CD4-positive, CD25-positive, alpha-beta regulatory T cell (primary cell): ENCODE results near the gene GALNS. TPM values are rescaled to one million over a fixed set of nuclear protein-coding genes. Genes with fewer than 3 reads are reported as not detected.

Experiments
- ATAC-seq, 2 donors: fragments of 150-1000 bp; cut with Tn5 transposase; one replicate each; pipeline ENCODE4 v1.10.0; 2021; ENCODE audit warnings: low read depth in 2 of 2, moderate number of reproducible peaks in 2 of 2, moderate library complexity in 1 of 2
- DNase-seq, 3 donors: peaks; one replicate each; pipeline versions ENCODE4 v3.0.0 to v3.0.0-alpha.2; 2012 to 2022; ENCODE audit warnings: mixed read lengths in 1 of 3
- H3K27ac ChIP-seq: one replicate; pipeline ENCODE4 v1.7.0; 2013; ENCODE audit warnings: mild to moderate bottlenecking, low read length; ENCODE audit not compliant: insufficient read depth, poor library complexity, severe bottlenecking
- H3K27me3 ChIP-seq: one replicate; pipeline ENCODE4 v1.7.0; 2013; ENCODE audit warnings: low read length; ENCODE audit not compliant: control insufficient read depth, insufficient read depth
- H3K36me3 ChIP-seq: one replicate; pipeline ENCODE4 v1.7.0; 2013; ENCODE audit warnings: mild to moderate bottlenecking, low read length, moderate library complexity; ENCODE audit not compliant: control insufficient read depth, insufficient read depth
- H3K4me1 ChIP-seq: 2 replicates; pipeline ENCODE4 v1.7.0; 2013; ENCODE audit warnings: mild to moderate bottlenecking, low read length; ENCODE audit not compliant: insufficient read depth, control insufficient read depth, poor library complexity, severe bottlenecking
- H3K4me3 ChIP-seq: one replicate; pipeline ENCODE4 v1.7.0; 2013; ENCODE audit warnings: low read depth, mild to moderate bottlenecking, low read length, moderate library complexity
- H3K9me3 ChIP-seq, 2 experiments: 1 replicate in 1 of 2; 2 replicates in 1 of 2; pipeline ENCODE4 v1.7.0; 2013; ENCODE audit warnings: low read length in 2 of 2, mild to moderate bottlenecking in 1 of 2, moderate library complexity in 1 of 2; ENCODE audit not compliant: control insufficient read depth in 2 of 2
- H3K27ac Mint-ChIP-seq, 3 donors: one replicate each; pipeline ENCODE4 v1.8.0; 2020 to 2022; ENCODE audit warnings: mild to moderate bottlenecking in 3 of 3, mixed read lengths in 3 of 3, moderate library complexity in 2 of 3
- H3K27me3 Mint-ChIP-seq: one replicate; pipeline ENCODE4 v1.8.0; 2022; ENCODE audit warnings: mild to moderate bottlenecking, mixed read lengths
- H3K36me3 Mint-ChIP-seq: one replicate; pipeline ENCODE4 v1.8.0; 2020; ENCODE audit warnings: mixed read lengths
- H3K4me1 Mint-ChIP-seq, 4 donors: one replicate each; pipeline ENCODE4 v1.8.0; 2020 to 2022; ENCODE audit warnings: mixed read lengths in 4 of 4, mild to moderate bottlenecking in 1 of 4
- H3K4me3 Mint-ChIP-seq, 4 donors: one replicate each; pipeline ENCODE4 v1.8.0; 2020 to 2022; ENCODE audit warnings: mild to moderate bottlenecking in 4 of 4, mixed read lengths in 4 of 4, moderate library complexity in 3 of 4
- H3K9me3 Mint-ChIP-seq, 7 donors: one replicate each; pipeline ENCODE4 v1.8.0; 2020 to 2022; ENCODE audit warnings: mixed read lengths in 7 of 7, mild to moderate bottlenecking in 3 of 7, moderate library complexity in 2 of 7
- polyA plus RNA-seq, 4 donors: library from polyadenylated mRNA; unstranded; fragments of 300-500 nt; fragmentation: Illumina TruSeq; gene quantifications; one replicate each; pipeline ENCODE4 v1.2.3, GENCODE V29; 2021
- total RNA-seq: library from RNA; stranded (reverse); gene quantifications from one replicate; pipeline ENCODE4 v1.2.3, GENCODE V29; 2022

Gene GALNS
- total and polyA plus RNA-seq, 5 donors from 2014 or later: 8.1 to 63.1 (median 12.5) TPM

DNA sequence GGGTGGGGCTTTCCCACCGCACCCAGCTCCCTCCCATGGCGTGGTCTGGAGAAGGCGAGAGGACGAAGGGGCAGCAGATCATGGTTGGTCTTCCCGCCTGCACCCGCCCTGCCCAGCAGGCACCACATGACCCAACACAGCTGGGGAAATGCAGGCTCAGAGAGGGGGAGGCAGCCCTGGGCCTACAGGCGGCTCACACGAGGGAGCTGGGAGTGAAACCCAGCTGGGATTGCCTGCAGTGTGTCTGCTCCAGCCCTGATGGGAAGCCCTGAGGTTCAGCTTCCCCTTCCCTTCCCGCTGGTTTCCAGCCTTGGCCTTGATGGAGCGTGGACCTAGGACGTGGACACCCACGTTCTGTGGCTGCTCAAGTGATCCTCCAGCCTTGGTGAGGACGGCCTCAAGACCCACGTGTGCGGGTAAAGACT lies 29.7 kb upstream of the GALNS start:
- H3K4me3 ChIP-seq: no peak overlapping the region
- Mint-ChIP-seq H3K36me3 (no peaks in the 10 kb centered on the region), H3K9me3 (no peaks in the 10 kb centered on the region), H3K27me3 (no peaks in the 10 kb centered on the region), H3K27ac (no peak overlapping the region), H3K4me3 (no peak overlapping the region), H3K4me1 (peaks cover 0 to 3% (median under 1%) of the 10 kb centered on the region in 4 donors)
- no peaks in the 10 kb centered on the region for H3K9me3 ChIP-seq
- no peaks in the 10 kb centered on the region for H3K27me3 ChIP-seq
- no peaks in the 10 kb centered on the region for H3K36me3 ChIP-seq
- no peak overlapping the region for H3K27ac ChIP-seq
- H3K4me1 ChIP-seq: no peaks in the 10 kb centered on the region
- DNase-seq: no peak
- ATAC-seq: no peak

DNA sequence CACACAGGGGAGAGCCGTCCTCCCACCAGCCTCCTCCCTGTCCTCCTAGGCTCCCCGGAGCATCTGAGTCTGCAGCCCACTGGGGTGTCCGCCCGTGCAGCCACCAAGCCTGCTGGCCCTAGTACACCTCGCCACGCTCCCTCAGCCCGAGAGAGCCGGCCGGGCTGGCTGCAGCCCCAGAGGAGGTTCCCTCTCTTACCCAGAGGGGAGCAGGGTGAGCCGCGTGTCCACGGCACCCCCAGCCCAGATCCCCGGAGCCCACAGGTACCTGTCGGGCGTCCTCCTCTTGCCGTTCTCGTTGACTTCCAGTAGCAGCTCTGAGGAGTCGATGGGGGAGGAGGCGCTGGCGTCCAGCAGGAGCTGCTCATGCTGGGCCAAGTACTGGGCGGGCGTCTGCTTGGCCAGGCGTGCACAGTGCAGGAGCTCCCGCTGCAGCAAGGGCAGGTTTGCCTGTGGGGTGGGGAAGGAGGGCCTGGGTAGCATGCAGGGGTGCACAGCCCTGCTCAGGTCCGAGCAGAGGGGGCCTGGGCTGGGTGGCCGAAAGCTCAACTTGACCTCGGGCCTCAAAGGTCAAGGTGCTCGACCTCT lies 29.0 kb upstream of the GALNS start:
- no peak overlapping the region for H3K4me3 Mint-ChIP-seq
- H3K27me3 Mint-ChIP-seq: no peaks in the 10 kb centered on the region
- Histone ChIP-seq H3K27me3 (no peaks in the 10 kb centered on the region), H3K9me3 (no peaks in the 10 kb centered on the region), H3K4me3 (no peak overlapping the region), H3K4me1 (no peaks in the 10 kb centered on the region), H3K36me3 (no peaks in the 10 kb centered on the region), H3K27ac (no peak overlapping the region)
- no peak overlapping the region for H3K27ac Mint-ChIP-seq
- H3K9me3 Mint-ChIP-seq: no peaks in the 10 kb centered on the region
- H3K36me3 Mint-ChIP-seq: no peaks in the 10 kb centered on the region
- DNase-seq (no peak), ATAC-seq (no peak)
- peaks cover 0 to 3% (median under 1%) of the 10 kb centered on the region in 4 donors for H3K4me1 Mint-ChIP-seq

DNA sequence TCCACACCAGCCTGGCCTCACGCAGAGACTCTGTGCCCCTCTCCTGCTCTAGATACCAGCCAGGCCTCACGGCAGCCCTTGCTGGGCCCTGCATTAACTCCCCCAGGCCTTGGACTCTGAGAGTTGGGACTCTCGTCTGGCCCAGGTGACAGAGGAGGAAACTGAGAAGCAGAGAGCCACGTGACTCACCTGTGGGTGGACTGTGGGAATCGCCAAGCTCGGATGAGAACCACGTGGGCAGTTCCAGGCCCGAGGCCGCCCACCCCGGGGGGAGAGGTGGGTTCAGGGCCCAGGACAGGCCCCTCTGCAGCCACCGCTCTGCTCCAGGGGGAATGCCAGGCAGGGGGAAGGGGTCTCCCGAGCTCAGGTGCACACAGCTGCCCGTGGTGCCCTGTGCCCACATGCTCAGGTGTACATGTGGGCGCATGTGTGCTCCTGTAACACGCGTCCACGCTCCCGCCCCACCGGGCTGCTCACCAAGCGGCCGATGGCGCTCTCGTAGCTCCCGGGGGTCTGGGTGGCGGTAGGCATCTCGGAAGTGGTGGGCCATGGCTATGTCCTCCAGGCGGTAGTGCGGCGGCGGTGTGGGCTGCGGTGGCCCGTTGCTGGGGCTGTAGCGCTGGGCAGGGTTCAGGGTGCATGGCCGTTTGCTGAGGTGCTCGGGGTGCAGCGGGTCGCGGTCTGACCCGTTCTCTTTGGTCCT lies 28.0 kb upstream of the GALNS start:
- no peak overlapping the region for H3K27ac ChIP-seq
- no peaks in the 10 kb centered on the region for H3K4me1 ChIP-seq
- H3K27ac Mint-ChIP-seq: no peak overlapping the region
- no peaks in the 10 kb centered on the region for H3K36me3 Mint-ChIP-seq
- no peak overlapping the region for H3K4me3 Mint-ChIP-seq
- H3K9me3 Mint-ChIP-seq: no peaks in the 10 kb centered on the region
- DNase-seq (no peak), ATAC-seq (no peak)
- no peaks in the 10 kb centered on the region for H3K36me3 ChIP-seq
- H3K4me3 ChIP-seq: no peak overlapping the region
- no peaks in the 10 kb centered on the region for H3K27me3 Mint-ChIP-seq
- peaks cover 0 to 3% (median under 1%) of the 10 kb centered on the region in 4 donors for H3K4me1 Mint-ChIP-seq
- H3K27me3 ChIP-seq: no peaks in the 10 kb centered on the region
- no peaks in the 10 kb centered on the region for H3K9me3 ChIP-seq

DNA sequence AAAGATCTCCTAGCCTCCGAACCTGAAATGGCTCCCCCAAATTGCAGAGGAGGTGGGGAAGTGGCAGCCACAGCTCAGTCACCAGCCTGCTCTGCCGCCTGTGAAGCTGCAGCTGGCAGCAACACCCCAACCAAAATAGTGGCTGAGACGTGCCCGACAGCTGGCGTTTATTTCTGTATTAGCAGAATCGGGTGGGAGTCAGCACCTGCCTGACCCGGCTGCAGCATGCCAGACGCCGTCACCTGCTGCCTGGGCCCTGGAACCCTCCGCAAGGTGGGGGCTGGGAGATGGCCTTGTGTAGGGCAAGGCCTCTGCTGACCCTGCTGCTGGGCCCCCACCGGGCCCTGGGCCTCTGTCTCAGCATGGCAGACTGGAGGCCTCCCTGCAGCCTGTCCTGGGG lies 27.2 kb upstream of the GALNS start:
- Mint-ChIP-seq H3K36me3 (no peaks in the 10 kb centered on the region), H3K27me3 (no peaks in the 10 kb centered on the region), H3K4me3 (no peak overlapping the region), H3K4me1 (peaks cover 0 to 3% (median under 1%) of the 10 kb centered on the region in 4 donors), H3K9me3 (no peaks in the 10 kb centered on the region), H3K27ac (no peak overlapping the region)
- no peak overlapping the region for H3K4me3 ChIP-seq
- no peaks in the 10 kb centered on the region for H3K36me3 ChIP-seq
- no peaks in the 10 kb centered on the region for H3K4me1 ChIP-seq
- no peak for ATAC-seq
- H3K27me3 ChIP-seq: no peaks in the 10 kb centered on the region
- no peak for DNase-seq
- H3K27ac ChIP-seq: no peak overlapping the region
- no peaks in the 10 kb centered on the region for H3K9me3 ChIP-seq

DNA sequence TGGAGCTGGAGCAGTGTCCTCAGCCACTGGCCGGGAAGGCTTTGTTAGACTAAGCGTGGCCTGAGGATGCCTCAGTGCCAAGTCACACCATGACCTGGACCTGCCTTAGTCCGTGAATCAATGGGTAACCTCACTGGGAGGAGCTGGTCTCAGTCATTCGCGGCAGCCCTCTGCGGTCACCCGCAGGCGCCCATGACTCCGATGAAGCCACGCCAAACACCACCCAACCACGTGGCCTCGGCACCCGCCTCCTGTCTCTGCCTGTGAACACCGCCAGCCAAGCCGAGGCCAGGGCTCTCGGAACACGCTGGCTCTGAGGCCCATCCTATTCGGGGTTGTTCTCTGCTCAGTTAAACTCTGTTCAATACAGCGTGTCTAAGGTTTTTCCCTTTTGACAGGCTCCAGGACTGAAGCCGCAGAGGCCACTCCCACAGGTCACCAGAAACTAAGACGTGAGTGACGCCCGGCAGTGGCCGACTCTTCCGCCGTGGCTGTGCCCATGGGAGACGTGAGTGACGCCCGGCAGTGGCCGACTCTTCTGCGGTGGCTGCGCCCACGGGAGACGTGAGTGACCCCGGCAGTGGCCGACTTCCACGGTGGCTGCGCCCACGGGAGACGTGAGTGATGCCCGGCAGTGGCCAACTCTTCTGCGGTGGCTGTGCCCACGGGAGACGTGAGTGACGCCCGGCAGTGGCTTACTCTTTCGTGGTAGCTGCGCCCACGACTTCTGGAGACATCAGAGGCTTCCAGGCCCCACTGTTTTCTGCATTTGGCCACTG lies 26.6 kb upstream of the GALNS start:
- Histone ChIP-seq H3K4me3 (no peak overlapping the region), H3K9me3 (no peaks in the 10 kb centered on the region), H3K4me1 (no peaks in the 10 kb centered on the region), H3K36me3 (no peaks in the 10 kb centered on the region), H3K27me3 (no peaks in the 10 kb centered on the region), H3K27ac (no peak overlapping the region)
- Mint-ChIP-seq H3K36me3 (no peaks in the 10 kb centered on the region), H3K4me3 (no peak overlapping the region), H3K27me3 (no peaks in the 10 kb centered on the region), H3K4me1 (peaks cover 0 to 3% (median under 1%) of the 10 kb centered on the region in 4 donors), H3K9me3 (no peaks in the 10 kb centered on the region), H3K27ac (no peak overlapping the region)
- DNase-seq (no peak), ATAC-seq (no peak)

DNA sequence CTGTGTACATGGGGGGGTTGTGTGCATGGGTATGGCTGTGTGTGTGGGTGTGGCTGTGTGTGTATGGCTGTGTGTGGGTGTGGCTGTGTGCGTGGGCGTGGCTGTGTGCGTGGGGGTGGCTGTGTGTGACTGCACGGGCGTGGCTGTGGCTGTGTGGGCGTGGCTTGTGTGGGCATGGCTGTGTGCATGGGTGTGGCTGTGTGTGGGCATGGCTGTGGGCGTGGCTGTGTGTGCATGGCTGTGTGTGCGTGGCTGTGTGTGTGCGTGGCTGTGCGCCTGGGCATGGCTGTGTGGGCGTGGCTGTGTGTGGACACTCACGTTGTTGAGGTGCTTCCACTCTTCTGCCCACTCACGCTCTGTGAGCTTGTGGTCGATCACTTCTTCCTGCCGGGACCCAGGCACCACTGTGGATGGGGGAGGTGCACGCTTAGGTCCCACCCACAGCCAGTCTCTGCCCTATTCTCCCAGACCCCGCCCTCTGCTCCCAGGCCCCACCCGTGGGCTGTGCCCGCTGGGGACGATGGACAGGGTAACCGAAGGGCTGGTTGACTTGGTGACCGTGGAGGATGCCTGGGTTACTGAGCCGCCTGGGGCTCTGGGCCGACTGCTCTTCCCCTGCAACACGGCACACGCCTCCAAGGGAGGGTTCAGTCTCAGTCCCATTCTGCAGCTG lies 25.7 kb upstream of the GALNS start:
- no peaks in the 10 kb centered on the region for H3K9me3 Mint-ChIP-seq

DNA sequence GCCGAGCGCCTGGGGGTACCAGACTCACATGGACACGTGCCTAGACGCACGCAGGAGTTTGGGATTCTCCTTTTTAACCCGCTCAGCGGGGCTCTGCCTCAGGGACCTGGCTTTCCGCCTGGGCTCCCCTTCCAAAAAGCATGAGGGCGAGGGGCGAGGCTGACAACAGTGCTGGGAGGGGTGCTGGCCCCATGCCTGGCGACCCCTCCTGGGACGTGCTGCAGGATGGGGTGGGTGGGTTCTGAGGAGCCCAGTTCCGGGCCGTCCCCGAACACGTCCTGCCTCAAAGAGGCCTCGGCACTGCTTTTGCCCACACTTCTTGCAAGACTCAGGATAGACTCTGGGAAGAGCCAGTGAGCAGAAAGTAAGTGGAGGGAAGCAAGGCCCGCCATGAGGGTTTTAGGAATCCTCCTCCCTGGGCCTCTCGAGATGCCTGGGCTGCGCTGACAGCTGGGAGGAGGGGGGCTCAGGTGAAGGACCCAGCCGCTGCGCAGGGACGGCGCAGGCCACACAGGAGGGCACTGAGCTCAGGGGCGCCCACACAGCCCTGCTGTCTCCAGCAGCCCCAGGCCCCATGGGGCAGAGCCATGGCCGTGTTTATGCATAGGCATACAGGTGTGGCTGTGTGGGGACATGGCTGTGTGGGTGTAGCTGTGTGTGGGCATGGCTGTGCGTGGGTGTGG lies 25.1 kb upstream of the GALNS start:
- Mint-ChIP-seq H3K9me3 (no peaks in the 10 kb centered on the region), H3K4me3 (no peak overlapping the region), H3K27me3 (no peaks in the 10 kb centered on the region), H3K4me1 (peaks cover 0 to 3% (median under 1%) of the 10 kb centered on the region in 4 donors), H3K36me3 (no peaks in the 10 kb centered on the region), H3K27ac (no peak overlapping the region)
- no peaks in the 10 kb centered on the region for H3K9me3 ChIP-seq
- H3K27ac ChIP-seq: no peak overlapping the region
- DNase-seq: no peak
- no peak overlapping the region for H3K4me3 ChIP-seq
- H3K27me3 ChIP-seq: no peaks in the 10 kb centered on the region
- no peak for ATAC-seq
- H3K4me1 ChIP-seq: no peaks in the 10 kb centered on the region
- H3K36me3 ChIP-seq: no peaks in the 10 kb centered on the region

More for the DNA sequence above, 25.7 kb upstream of the GALNS start:
- Histone ChIP-seq H3K27me3 (no peaks in the 10 kb centered on the region), H3K4me3 (no peak overlapping the region), H3K9me3 (no peaks in the 10 kb centered on the region), H3K27ac (no peak overlapping the region), H3K36me3 (no peaks in the 10 kb centered on the region), H3K4me1 (no peaks in the 10 kb centered on the region)
- Mint-ChIP-seq H3K36me3 (no peaks in the 10 kb centered on the region), H3K27me3 (no peaks in the 10 kb centered on the region), H3K4me1 (peaks cover 0 to 3% (median under 1%) of the 10 kb centered on the region in 4 donors), H3K27ac (no peak overlapping the region), H3K4me3 (no peak overlapping the region)
- peak in 1 of 3 donors; percentile 4 for DNase-seq
- peak in 1 of 2 donors; percentile 26 for ATAC-seq
